ENCODE data around the gene TBC1D2.

Gene TBC1D2

GRCh38 chr9:98190757-98191105, 64.7 kb downstream of the TBC1D2 start:
- TF ChIP-seq, protein P1, sequence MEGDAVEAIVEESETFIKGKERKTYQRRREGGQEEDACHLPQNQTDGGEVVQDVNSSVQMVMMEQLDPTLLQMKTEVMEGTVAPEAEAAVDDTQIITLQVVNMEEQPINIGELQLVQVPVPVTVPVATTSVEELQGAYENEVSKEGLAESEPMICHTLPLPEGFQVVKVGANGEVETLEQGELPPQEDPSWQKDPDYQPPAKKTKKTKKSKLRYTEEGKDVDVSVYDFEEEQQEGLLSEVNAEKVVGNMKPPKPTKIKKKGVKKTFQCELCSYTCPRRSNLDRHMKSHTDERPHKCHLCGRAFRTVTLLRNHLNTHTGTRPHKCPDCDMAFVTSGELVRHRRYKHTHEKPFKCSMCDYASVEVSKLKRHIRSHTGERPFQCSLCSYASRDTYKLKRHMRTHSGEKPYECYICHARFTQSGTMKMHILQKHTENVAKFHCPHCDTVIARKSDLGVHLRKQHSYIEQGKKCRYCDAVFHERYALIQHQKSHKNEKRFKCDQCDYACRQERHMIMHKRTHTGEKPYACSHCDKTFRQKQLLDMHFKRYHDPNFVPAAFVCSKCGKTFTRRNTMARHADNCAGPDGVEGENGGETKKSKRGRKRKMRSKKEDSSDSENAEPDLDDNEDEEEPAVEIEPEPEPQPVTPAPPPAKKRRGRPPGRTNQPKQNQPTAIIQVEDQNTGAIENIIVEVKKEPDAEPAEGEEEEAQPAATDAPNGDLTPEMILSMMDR (IDR thresholded peaks at IDR 0.05; ENCODE audit: low read depth, low read length) = no peak

DNA sequence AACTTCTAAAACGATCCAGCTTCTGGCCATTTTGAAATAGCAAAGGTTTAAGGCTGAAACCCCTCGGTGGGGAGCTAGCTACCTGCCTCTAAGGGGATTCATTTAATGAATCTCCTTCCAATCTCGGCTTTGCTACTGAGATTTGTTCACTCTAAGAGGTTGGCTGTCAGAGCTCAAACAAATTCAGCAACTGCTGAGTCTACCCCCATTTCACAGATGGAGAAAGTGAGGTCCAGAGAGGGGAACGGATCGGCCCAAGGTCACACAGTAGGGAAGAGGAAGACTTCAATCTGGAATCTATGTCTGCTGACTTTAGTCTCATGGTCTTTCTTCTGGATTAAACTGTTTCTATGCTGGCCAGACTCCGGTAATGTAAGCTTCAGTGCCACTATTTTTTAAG, 66.0 kb downstream of the TBC1D2 start:
- TF ChIP-seq, protein P1 (IDR thresholded peaks at IDR 0.05; ENCODE audit: low read depth, low read length) = no peak
- no peak for DNase-seq (ENCODE audit: extremely low read depth, low read depth)

More at GRCh38 chr9:98190757-98191105, 64.7 kb downstream of the TBC1D2 start:
- no peak for DNase-seq (ENCODE audit: extremely low read depth, low read depth)

- TF ChIP-seq, protein P1 (IDR thresholded peaks at IDR 0.05; ENCODE audit: low read depth, low read length) = no peak
- no peak for DNase-seq (ENCODE audit: extremely low read depth, low read depth)
These were observed 67.5 kb downstream of the TBC1D2 start for GRCh38 chr9:98187926-98188325.

- no peak for DNase-seq (ENCODE audit: extremely low read depth, low read depth)
- TF ChIP-seq, protein P1 (IDR thresholded peaks at IDR 0.05; ENCODE audit: low read depth, low read length) = no peak
These were observed 69.2 kb downstream of the TBC1D2 start for GRCh38 chr9:98186236-98186635.

DNA sequence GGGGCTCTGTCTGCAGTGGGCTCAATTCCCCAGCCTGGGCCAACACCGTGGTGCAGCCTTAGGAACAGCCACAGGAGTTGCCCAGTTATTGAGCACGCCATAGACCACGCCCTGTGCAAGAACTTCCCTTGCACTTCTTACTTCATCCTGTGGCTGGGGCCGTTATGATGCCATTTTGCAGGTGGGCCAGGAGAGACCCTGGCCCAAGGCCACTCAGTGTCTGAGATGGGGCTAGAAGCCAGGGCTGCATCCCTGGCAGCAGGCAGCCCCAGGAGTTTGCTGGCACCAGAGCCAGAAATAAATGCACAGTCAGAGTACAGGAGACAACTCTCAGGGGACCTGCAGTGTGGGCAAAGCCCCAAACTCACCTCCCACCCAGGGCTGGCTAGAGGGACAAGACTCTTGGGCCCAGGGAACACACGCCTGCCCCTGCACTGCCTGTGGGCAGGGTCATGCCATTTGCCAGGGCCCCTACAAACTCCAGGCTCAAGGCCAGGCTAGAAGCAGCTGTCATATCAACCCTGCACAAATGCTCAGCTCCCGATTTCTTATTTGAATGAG, 69.8 kb downstream of the TBC1D2 start:
- DNase-seq (ENCODE audit: extremely low read depth, low read depth) = no peak
- TF ChIP-seq, protein P1 (IDR thresholded peaks at IDR 0.05; ENCODE audit: low read depth, low read length) = no peak

DNA sequence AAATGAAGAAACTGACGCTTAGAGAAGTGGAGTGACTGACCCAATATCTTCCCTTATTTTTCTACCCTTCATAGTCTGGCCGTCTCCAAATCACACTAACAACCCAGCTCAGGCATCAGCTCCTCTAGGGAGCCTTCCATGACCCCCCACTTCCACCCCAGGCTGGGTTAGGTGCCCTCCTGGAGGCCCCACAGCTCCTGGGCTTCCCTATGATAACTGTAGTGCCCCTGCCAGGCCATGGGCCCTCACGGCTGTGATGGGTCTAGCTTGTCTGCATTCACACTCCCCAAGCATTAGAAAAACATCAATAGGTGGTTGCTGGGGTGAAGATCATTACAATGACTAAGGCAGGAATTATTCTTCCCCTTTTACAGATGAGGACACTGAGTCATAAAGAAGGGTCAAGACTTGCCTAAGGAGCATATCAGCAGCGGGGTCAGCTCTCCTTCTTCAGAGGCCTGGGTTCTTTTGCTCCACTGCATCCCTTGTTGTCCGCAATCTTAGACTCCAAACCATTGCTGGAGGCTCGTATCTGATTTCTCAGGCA, 70.4 kb downstream of the TBC1D2 start:
- no peak for DNase-seq (ENCODE audit: extremely low read depth, low read depth)
- TF ChIP-seq, protein P1 (IDR thresholded peaks at IDR 0.05; ENCODE audit: low read depth, low read length) = no peak

DNA sequence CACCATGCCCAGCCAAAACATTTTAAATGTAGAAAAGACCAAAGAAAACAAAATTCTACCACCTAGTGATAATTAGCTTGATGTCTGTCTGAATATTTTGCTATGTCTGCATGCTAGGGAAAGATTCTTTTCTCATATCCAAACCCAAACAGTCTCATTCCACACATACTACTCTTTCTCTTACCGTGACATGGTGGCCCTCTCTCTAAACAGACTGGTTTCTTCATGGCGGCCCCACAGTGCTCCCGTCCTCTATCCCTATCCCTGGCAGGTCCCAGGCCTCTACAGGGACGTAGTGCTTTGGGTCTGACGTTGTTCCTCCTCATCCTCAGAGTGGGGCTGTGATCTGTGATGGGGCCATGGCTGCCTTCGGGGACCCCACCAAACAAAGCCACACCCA, 71.1 kb downstream of the TBC1D2 start:
- TF ChIP-seq, protein P1 (IDR thresholded peaks at IDR 0.05; ENCODE audit: low read depth, low read length) = no peak

More for the DNA sequence above, 71.1 kb downstream of the TBC1D2 start:
- DNase-seq (ENCODE audit: extremely low read depth, low read depth) = no peak
